ENCODE data around the gene EMID1. TPM values are rescaled to one million over a fixed set of nuclear protein-coding genes. Genes with fewer than 3 reads are reported as not detected.
A peak's percentile ranks its signal among the peaks of the same experiment; 100 is the strongest.

Gene EMID1
- total RNA-seq, 1 experiment from 2014 or later: 6.1 TPM

GRCh38 chr22:29258407-29259252 lies 52.9 kb downstream of the EMID1 start:
- H3K27ac Mint-ChIP-seq: peak overlapping the region; percentile 63; the same call in 1 of the 2 replicates
- 0 out of 2 replicates have a peak, but pooled peaks cover under 1% of the 10 kb centered on the region for H3K4me1 Mint-ChIP-seq
- ChIA-PET POLR2A (no interaction called here), CTCF (interaction anchor here (0.8 to 9.0 kb wide), 13 partner anchors 8 to 104 kb away, joined by 3 to 52 read pairs (median 4); partner anchors contain the start of genes EWSR1 and RHBDD3)
- H3K27me3 Mint-ChIP-seq (ENCODE audit: low read depth): no peaks in the 10 kb centered on the region
- ATAC-seq (no peak), DNase-seq (ENCODE audit: low spot score) (no peak)
- no peak overlapping the region for H3K4me3 Mint-ChIP-seq
- H3K9me3 Mint-ChIP-seq: no peaks in the 10 kb centered on the region
- no peak for TF ChIP-seq ZNF263 (CRISPR knock-in tag; IDR thresholded peaks at IDR 0.05; ENCODE audit: low read depth)
- no peak for TF ChIP-seq E2F1 (CRISPR knock-in tag; IDR thresholded peaks at IDR 0.05)
- no peak for TF ChIP-seq MXD4 (CRISPR knock-in tag; IDR thresholded peaks at IDR 0.05; ENCODE audit: borderline replicate concordance)
- TF ChIP-seq SOX15 (CRISPR knock-in tag; IDR thresholded peaks at IDR 0.05): no peak
- TF ChIP-seq TEAD4 (CRISPR knock-in tag; IDR thresholded peaks at IDR 0.05): no peak
- TF ChIP-seq JUN (CRISPR knock-in tag; IDR thresholded peaks at IDR 0.05): no peak
- TF ChIP-seq CTCF (IDR thresholded peaks at IDR 0.05): no peak
- no peak for TF ChIP-seq GTF2I (CRISPR knock-in tag; conservative IDR thresholded peaks at IDR 0.05)
- no peak for TF ChIP-seq IRF2 (CRISPR knock-in tag; IDR thresholded peaks at IDR 0.05; ENCODE audit: borderline replicate concordance, low read depth)
- TF ChIP-seq ZNF121 (CRISPR knock-in tag; IDR thresholded peaks at IDR 0.05): no peak
- no peak for TF ChIP-seq AR (CRISPR knock-in tag; IDR thresholded peaks at IDR 0.05)
- no peak for TF ChIP-seq ZNF219 (CRISPR knock-in tag; IDR thresholded peaks at IDR 0.05; ENCODE audit: borderline replicate concordance)
- TF ChIP-seq TEAD1 (CRISPR knock-in tag; IDR thresholded peaks at IDR 0.05): no peak
- no peak for TF ChIP-seq PRDM15 (CRISPR knock-in tag; IDR thresholded peaks at IDR 0.05)
- no peak for TF ChIP-seq HMGA2 (CRISPR knock-in tag; IDR thresholded peaks at IDR 0.05)
- TF ChIP-seq OVOL2 (CRISPR knock-in tag; IDR thresholded peaks at IDR 0.05; ENCODE audit: borderline replicate concordance): no peak
- TF ChIP-seq E2F5 (CRISPR knock-in tag; IDR thresholded peaks at IDR 0.05): no peak
- TF ChIP-seq ATF2 (CRISPR knock-in tag; IDR thresholded peaks at IDR 0.05; ENCODE audit: borderline replicate concordance, low read depth): no peak
- TF ChIP-seq NR1H2 (CRISPR knock-in tag; IDR thresholded peaks at IDR 0.05): no peak
- no peak for TF ChIP-seq FOXK1 (CRISPR knock-in tag; IDR thresholded peaks at IDR 0.05)
- peaks cover 3% of the 10 kb centered on the region; the same call in 1 of the 2 replicates for H3K36me3 Mint-ChIP-seq

Measured in WTC11 (cell line).